T-cell (primary cell): ENCODE data around the gene KANSL1. TPM values are rescaled to one million over a fixed set of nuclear protein-coding genes. Genes with fewer than 3 reads are reported as not detected.

Experiments used
- ATAC-seq, 4 experiments: fragments of 200-7000 bp in 3 of 4; fragments of 150-1000 bp in 1 of 4; cut with Tn5 transposase; replicated peaks in 1 of 4; 1 replicate in 3 of 4; 2 replicates in 1 of 4; pipeline ENCODE4 v1.10.0; 2021; ENCODE audit warnings: moderate library complexity in 3 of 4, mild to moderate bottlenecking in 2 of 4, moderate number of reproducible peaks in 1 of 4
- CTCF ChIA-PET, 2 donors: fragments of 300-600 bp; sonication (Branson Sonifier 250); formaldehyde crosslinking; loops; one replicate each; lab custom pipeline; 2022; ENCODE audit warnings: antibody characterized with exemption in 2 of 2; lab: Charles Lee
- POLR2A ChIA-PET, 2 donors: fragments of 300-600 bp; sonication (Branson Sonifier 250); formaldehyde crosslinking; loops; one replicate each; lab custom pipeline; 2022; ENCODE audit warnings: antibody characterized with exemption in 2 of 2; lab: Charles Lee
- DNase-seq, 35 experiments: peaks; one replicate each; pipeline versions ENCODE4 v3.0.0 to v3.0.0-alpha.2; 2013 to 2023
- H3K27ac ChIP-seq: one replicate; pipeline ENCODE4 v1.5.1; 2013; ENCODE audit warnings: low read length
- H3K27me3 ChIP-seq, 2 experiments: replicated peaks in 1 of 2; 1 replicate in 1 of 2; 2 replicates in 1 of 2; pipeline versions ENCODE4 v1.6.1 to v1.7.0; 2013; ENCODE audit warnings: low read length in 1 of 2, mixed read lengths in 1 of 2; ENCODE audit not compliant: control insufficient read depth in 2 of 2, insufficient read depth in 2 of 2; ENCODE audit errors: extremely low read depth in 1 of 2
- H3K36me3 ChIP-seq, 2 donors: 1 replicate in 1 of 2; 2 replicates in 1 of 2; pipeline versions ENCODE4 v1.6.1 to v1.7.0; 2013; ENCODE audit warnings: low read length in 1 of 2; ENCODE audit not compliant: control insufficient read depth in 2 of 2, insufficient read depth in 1 of 2; ENCODE audit errors: extremely low read depth in 1 of 2
- H3K4me1 ChIP-seq, 2 experiments: 1 replicate in 1 of 2; 2 replicates in 1 of 2; pipeline versions ENCODE4 v1.6.1 to v1.7.0; 2013; ENCODE audit warnings: low read length in 2 of 2, mixed read lengths in 1 of 2; ENCODE audit not compliant: insufficient read depth in 2 of 2, control insufficient read depth in 1 of 2; ENCODE audit errors: extremely low read depth in 1 of 2
- H3K4me3 ChIP-seq, 2 donors: 1 replicate in 1 of 2; 2 replicates in 1 of 2; pipeline versions ENCODE4 v1.5.1 to v1.7.0; 2013; ENCODE audit warnings: mild to moderate bottlenecking in 2 of 2, low read length in 1 of 2, moderate library complexity in 1 of 2; ENCODE audit not compliant: control insufficient read depth in 1 of 2; ENCODE audit errors: extremely low read depth in 1 of 2
- H3K9me3 ChIP-seq: 2 replicates; pipeline ENCODE4 v1.7.0; 2013
- H3K27ac Mint-ChIP-seq, 2 donors: one replicate each; pipeline ENCODE4 v1.8.0; 2020 to 2021; ENCODE audit warnings: mild to moderate bottlenecking in 2 of 2, mixed read lengths in 2 of 2
- H3K27me3 Mint-ChIP-seq, 2 donors: one replicate each; pipeline ENCODE4 v1.8.0; 2021 to 2022; ENCODE audit warnings: mixed read lengths in 2 of 2
- H3K36me3 Mint-ChIP-seq: one replicate; pipeline ENCODE4 v1.8.0; 2021; ENCODE audit warnings: mixed read lengths
- H3K4me1 Mint-ChIP-seq, 3 donors: one replicate each; pipeline ENCODE4 v1.8.0; 2020 to 2022; ENCODE audit warnings: mixed read lengths in 3 of 3, mild to moderate bottlenecking in 1 of 3
- H3K4me3 Mint-ChIP-seq, 3 donors: one replicate each; pipeline ENCODE4 v1.8.0; 2020 to 2022; ENCODE audit warnings: mild to moderate bottlenecking in 3 of 3, mixed read lengths in 3 of 3, moderate library complexity in 3 of 3
- H3K9me3 Mint-ChIP-seq, 3 donors: one replicate each; pipeline ENCODE4 v1.8.0; 2020 to 2022; ENCODE audit warnings: mixed read lengths in 3 of 3
- WGBS: methylation state at CpG from one replicate; pipeline ENCODE4 v1.1.5; 2013; ENCODE audit warnings: missing lambda C conversion rate; ENCODE audit not compliant: insufficient coverage; 5-methylcytosine and 5-hydroxymethylcytosine counted together
- total RNA-seq, 35 experiments: library from RNA in 6 of 35; stranded (reverse) in 6 of 35; fragments of 120-200 nt in 1 of 35; gene quantifications; one replicate each; pipeline versions ENCODE4 v1.2.1 to v1.2.4 and lab custom pipeline; 2013 to 2026

Gene KANSL1
- total RNA-seq, 5 donors from 2014 or later (not counting 1 experiment from before 2014, with no cell fraction given), result 113 to 301 (median 160) TPM

DNA sequence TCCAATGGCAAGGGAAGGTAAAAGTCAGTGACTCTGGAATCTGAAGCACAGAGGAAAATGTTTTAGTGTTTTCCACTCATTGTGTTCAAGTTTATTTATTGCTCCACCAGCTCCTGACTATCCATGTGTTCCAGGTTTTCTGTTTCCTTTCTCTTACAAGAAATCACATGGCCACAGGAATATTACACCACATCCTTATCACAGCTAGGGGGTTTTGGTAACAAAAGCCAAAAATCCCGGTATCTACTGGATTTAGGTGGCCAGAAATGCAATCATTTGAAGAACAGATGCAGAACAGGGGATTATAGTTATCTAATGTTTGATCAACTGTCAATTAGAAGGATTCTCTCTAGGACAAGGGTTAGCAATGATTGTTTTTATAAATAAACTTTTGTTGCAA, 146.3 kb downstream of the KANSL1 start:
- no CpG with 5 or more reads among the region's 1 CpG for WGBS
- peaks cover 15 to 81% of the 10 kb centered on the region in 2 donors for H3K36me3 ChIP-seq
- POLR2A ChIA-PET, result no interaction called here
- peaks cover 53% of the 10 kb centered on the region for H3K36me3 Mint-ChIP-seq
- H3K27me3 Mint-ChIP-seq, result no peaks in the 10 kb centered on the region
- peaks cover 20 to 30% (median 21%) of the 10 kb centered on the region in 3 donors for H3K4me1 Mint-ChIP-seq
- DNase-seq (no peak), ATAC-seq (no peak)
- peak overlapping the region in 1 of 2 donors; percentile 22 for H3K27ac Mint-ChIP-seq
- no peaks in the 10 kb centered on the region for H3K9me3 Mint-ChIP-seq
- no peak overlapping the region for H3K4me3 ChIP-seq
- no peaks in the 10 kb centered on the region for H3K9me3 ChIP-seq
- CTCF ChIA-PET, result interaction anchor here in 1 of 2 donors (0.6 to 2.7 kb wide), 6 partner anchors 114 to 820 kb away, joined by 3 to 13 read pairs (median 4); partner anchors contain the start of gene KANSL1
- no peaks in the 10 kb centered on the region for H3K27me3 ChIP-seq
- H3K4me1 ChIP-seq, result no peaks in the 10 kb centered on the region
- H3K4me3 Mint-ChIP-seq, result no peak overlapping the region
- H3K27ac ChIP-seq, result no peak overlapping the region

DNA sequence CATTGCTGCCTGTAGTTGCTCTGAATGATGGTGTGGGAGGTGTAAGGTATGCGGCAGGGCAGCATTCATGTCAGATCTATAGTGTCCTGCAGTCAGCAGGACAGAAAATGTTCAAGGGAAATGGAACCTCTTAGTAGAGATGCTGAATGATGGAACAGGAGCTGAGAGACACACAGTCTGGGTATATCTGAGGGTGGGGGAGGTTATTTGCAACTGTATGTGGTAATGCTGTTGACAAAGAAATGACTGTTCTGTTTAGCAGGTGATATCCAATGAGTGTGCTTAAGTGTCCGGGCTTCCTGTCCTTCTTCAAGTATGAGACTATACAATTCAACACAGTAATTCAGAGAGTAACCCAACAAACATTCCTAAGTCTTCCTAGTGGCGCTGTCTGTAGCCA, 147.6 kb downstream of the KANSL1 start:
- Mint-ChIP-seq H3K27me3 (no peaks in the 10 kb centered on the region), H3K4me3 (no peak overlapping the region), H3K9me3 (no peaks in the 10 kb centered on the region), H3K27ac (peak overlapping the region; percentile 37 to 78), H3K4me1 (peaks cover 17 to 23% (median 22%) of the 10 kb centered on the region in 3 donors), H3K36me3 (peaks cover 50% of the 10 kb centered on the region)
- Histone ChIP-seq H3K36me3 (peaks cover 15 to 79% of the 10 kb centered on the region in 2 donors), H3K9me3 (no peaks in the 10 kb centered on the region), H3K4me1 (no peaks in the 10 kb centered on the region), H3K27ac (no peak overlapping the region), H3K4me3 (no peak overlapping the region), H3K27me3 (no peaks in the 10 kb centered on the region)
- CTCF ChIA-PET, result interaction anchor here (1.0 to 2.6 kb wide), 2 partner anchors 21 to 167 kb away, joined by 3 to 55 read pairs; no protein-coding TSS in a partner anchor
- DNase-seq (no peak), ATAC-seq (no peak)
- POLR2A ChIA-PET, result interaction anchor here (0.6 kb wide), 2 partner anchors 25 to 777 kb away, joined by 3 read pairs; no protein-coding TSS in a partner anchor
- 86% methylated on average over 1 of the region's 3 CpGs for WGBS

DNA sequence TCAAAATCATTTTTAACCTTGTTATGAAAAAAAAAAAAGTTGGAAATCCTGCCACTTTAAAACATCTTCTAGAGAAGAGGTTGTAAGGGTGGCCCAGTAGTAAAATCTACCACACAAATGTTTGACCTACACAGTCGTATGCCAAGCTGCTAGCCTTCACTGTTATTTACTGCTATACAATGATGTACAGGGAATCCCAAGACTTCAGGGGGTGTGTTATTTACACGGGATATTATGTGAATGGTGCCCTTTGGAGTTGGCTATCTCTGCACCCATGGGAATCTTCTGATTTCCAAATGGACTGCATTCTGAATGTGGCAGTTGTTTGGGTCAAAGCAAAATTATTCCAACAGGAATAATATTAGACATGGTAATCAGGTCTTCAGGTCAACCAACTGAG, 148.2 kb downstream of the KANSL1 start:
- Mint-ChIP-seq H3K4me1 (peaks cover 17 to 25% (median 23%) of the 10 kb centered on the region in 3 donors), H3K36me3 (peaks cover 49% of the 10 kb centered on the region), H3K27me3 (no peaks in the 10 kb centered on the region), H3K4me3 (no peak overlapping the region), H3K9me3 (no peaks in the 10 kb centered on the region), H3K27ac (peak overlapping the region in 1 of 2 donors; percentile 78)
- Histone ChIP-seq H3K4me1 (no peaks in the 10 kb centered on the region), H3K9me3 (no peaks in the 10 kb centered on the region), H3K4me3 (no peak overlapping the region), H3K36me3 (peaks cover 12 to 75% of the 10 kb centered on the region in 2 donors), H3K27me3 (no peaks in the 10 kb centered on the region), H3K27ac (no peak overlapping the region)
- ChIA-PET POLR2A (no interaction called here), CTCF (interaction anchor here (0.5 to 2.6 kb wide), 22 partner anchors 9 to 405 kb away, joined by 3 to 55 read pairs (median 5); partner anchors contain the start of gene KANSL1 (in 1 of the 2))
- DNase-seq, result no peak
- WGBS, result no CpG with 5 or more reads among the region's 2 CpGs
- no peak for ATAC-seq

DNA sequence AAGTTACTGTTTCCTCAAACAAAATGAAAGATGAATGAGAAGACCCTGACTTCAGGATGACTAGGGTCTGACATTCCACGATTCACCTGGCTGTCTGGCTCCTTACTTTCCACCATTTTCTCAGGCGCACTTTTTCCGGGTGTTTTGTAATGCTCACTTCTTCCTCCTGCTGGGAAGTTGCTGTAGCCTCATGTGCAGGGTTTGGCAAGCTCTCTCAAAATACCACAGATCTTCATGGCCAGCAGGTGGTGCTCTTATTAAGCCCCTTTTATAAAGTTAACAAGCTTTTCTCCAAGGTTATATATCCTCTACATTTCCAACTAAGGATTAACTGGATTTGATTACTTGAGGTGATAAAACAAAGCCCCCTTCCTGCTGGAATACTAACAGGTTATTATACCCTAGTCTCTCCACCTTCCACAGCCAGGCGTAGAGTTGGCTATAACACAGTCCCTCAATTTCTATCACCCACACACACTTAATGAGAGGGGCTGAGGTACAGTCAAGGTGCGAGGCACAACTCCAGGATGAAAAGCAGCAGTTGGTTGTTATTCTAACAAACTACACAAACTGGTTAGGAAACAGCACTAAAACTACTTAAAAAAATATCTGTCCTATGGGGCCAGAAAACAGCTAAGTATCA, 148.8 kb downstream of the KANSL1 start:
- Histone ChIP-seq H3K4me3 (no peak overlapping the region), H3K27ac (no peak overlapping the region), H3K36me3 (peaks cover 16 to 75% of the 10 kb centered on the region in 2 donors), H3K4me1 (no peaks in the 10 kb centered on the region), H3K27me3 (no peaks in the 10 kb centered on the region), H3K9me3 (no peaks in the 10 kb centered on the region)
- ATAC-seq (peak; percentile 57 to 79 (median 74)), DNase-seq (peak in 33 of 35 experiments; percentile 25 to 74 (median 48))
- Mint-ChIP-seq H3K27ac (peak overlapping the region; percentile 53 to 69), H3K9me3 (no peaks in the 10 kb centered on the region), H3K36me3 (peaks cover 50% of the 10 kb centered on the region), H3K4me1 (peaks cover 17 to 25% (median 23%) of the 10 kb centered on the region in 3 donors), H3K27me3 (no peaks in the 10 kb centered on the region), H3K4me3 (no peak overlapping the region)
- CTCF ChIA-PET, result interaction anchor here (0.6 to 2.6 kb wide), 24 partner anchors 8 to 404 kb away, joined by 3 to 55 read pairs (median 5); partner anchors contain the start of gene KANSL1 (in 1 of the 2)
- POLR2A ChIA-PET, result no interaction called here
- 43% methylated on average over 1 of the region's 5 CpGs for whole genome bisulfite sequencing

DNA sequence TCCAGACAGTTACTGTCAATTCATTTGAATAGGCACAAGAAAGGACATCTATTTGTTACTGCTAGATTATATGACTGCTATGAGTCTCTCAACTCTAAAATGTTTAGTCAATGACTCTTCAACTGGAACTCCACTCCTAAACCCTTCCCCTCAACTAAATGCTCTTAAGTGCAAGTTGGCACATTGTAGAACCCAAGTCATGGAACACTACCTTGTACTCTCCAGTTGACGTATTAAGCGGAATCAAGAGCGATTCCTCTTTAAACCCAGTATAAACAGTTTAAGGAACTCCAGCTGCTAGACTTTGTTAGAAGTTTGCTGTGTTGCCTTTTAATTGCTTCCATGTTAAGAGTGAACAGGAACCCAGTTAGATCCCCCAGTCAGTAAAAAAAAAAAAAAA, 149.6 kb downstream of the KANSL1 start:
- H3K27ac Mint-ChIP-seq, result peak overlapping the region; percentile 28 to 61
- ATAC-seq (no peak), DNase-seq (no peak)
- H3K36me3 Mint-ChIP-seq, result peaks cover 56% of the 10 kb centered on the region
- Histone ChIP-seq H3K4me3 (no peak overlapping the region), H3K27me3 (no peaks in the 10 kb centered on the region), H3K4me1 (no peaks in the 10 kb centered on the region), H3K36me3 (peaks cover 18 to 82% of the 10 kb centered on the region in 2 donors), H3K9me3 (no peaks in the 10 kb centered on the region), H3K27ac (no peak overlapping the region)
- POLR2A ChIA-PET, result no interaction called here
- no peaks in the 10 kb centered on the region for H3K9me3 Mint-ChIP-seq
- CTCF ChIA-PET, result interaction anchor here (0.6 to 2.6 kb wide), 14 partner anchors 9 to 242 kb away, joined by 3 to 55 read pairs (median 5); no protein-coding TSS in a partner anchor
- H3K4me1 Mint-ChIP-seq, result peaks cover 17 to 25% (median 23%) of the 10 kb centered on the region in 3 donors
- WGBS, result no CpG with 5 or more reads among the region's 3 CpGs
- no peak overlapping the region for H3K4me3 Mint-ChIP-seq
- H3K27me3 Mint-ChIP-seq, result no peaks in the 10 kb centered on the region

DNA sequence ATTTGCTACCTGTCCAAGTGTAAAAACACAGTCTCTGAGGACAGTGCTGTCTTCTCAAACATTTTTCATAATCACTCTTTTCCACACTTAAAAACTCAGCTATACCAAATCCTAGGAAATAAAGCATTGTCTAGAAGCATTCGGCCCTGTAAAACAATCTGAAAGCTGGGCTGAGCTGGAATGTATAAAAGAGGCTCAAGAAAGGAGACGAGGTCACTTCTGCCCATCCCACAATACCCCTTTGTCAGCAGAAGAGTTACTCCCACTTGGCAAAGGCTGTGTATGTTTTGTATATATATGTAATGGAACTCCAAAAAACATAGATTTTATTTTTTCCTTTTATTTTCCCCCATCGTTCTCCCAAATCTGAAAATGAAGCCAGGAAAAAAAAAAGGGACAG, 150.3 kb downstream of the KANSL1 start:
- Histone ChIP-seq H3K27ac (no peak overlapping the region), H3K9me3 (no peaks in the 10 kb centered on the region), H3K27me3 (no peaks in the 10 kb centered on the region), H3K36me3 (peaks cover 15 to 82% of the 10 kb centered on the region in 2 donors), H3K4me1 (no peaks in the 10 kb centered on the region), H3K4me3 (no peak overlapping the region)
- H3K27me3 Mint-ChIP-seq, result no peaks in the 10 kb centered on the region
- H3K4me1 Mint-ChIP-seq, result peaks cover 21 to 32% (median 23%) of the 10 kb centered on the region in 3 donors
- DNase-seq, result no peak
- no CpG with 5 or more reads among the region's 3 CpGs for WGBS
- no peak for ATAC-seq
- H3K27ac Mint-ChIP-seq, result peak overlapping the region in 1 of 2 donors; percentile 28
- H3K36me3 Mint-ChIP-seq, result peaks cover 59% of the 10 kb centered on the region
- no peaks in the 10 kb centered on the region for H3K9me3 Mint-ChIP-seq
- ChIA-PET POLR2A (no interaction called here), CTCF (interaction anchor here (0.6 to 2.1 kb wide), 6 partner anchors 20 to 1395 kb away, joined by 3 to 7 read pairs (median 4); no protein-coding TSS in a partner anchor)
- no peak overlapping the region for H3K4me3 Mint-ChIP-seq
